ENCODE measurements around the gene ELOVL1. TPM values are rescaled to one million over a fixed set of nuclear protein-coding genes. Genes with fewer than 3 reads are reported as not detected.

Gene ELOVL1
- total RNA-seq, 2 donors from 2014 or later: 17.5 to 21.8 TPM

DNA sequence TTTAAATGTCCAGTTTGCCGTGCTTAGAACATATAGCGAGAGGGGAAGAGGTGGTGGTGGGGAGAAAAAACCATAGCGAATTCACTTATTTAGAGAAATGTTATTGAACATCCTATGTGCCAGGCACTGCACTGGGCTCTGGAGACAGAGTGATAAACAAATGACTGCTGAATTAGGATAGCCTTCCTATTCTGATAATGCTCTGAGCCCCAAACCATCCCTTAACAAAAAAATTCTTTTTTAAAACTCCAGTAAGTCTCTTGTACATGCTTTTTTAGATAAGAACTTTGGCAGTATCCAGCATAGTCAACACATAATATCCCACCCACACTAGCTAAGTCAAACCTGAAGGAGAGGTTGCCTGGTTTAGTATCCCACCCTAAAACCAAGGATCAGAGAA lies 30.4 kb upstream of the ELOVL1 start:
- Histone ChIP-seq H3K9me3 (no peaks in the 10 kb centered on the region), H3K4me1 (no peaks in the 10 kb centered on the region), H3K36me3 (replicated peaks in 1 of 2; ENCODE audit: insufficient read depth in 1 of 2, low read depth in 2 of 2) (peaks cover 0 to 1% of the 10 kb centered on the region in 2 donors), H3K4me3 (no peak overlapping the region), H3K27me3 (no peaks in the 10 kb centered on the region), H3K27ac (no peak overlapping the region)
- DNase-seq: no peak
- WGBS, 2 donors: 96 to 98% methylated on average over 3 of the region's 3 CpGs
- ATAC-seq: no peak
- TF ChIP-seq, protein P1, sequence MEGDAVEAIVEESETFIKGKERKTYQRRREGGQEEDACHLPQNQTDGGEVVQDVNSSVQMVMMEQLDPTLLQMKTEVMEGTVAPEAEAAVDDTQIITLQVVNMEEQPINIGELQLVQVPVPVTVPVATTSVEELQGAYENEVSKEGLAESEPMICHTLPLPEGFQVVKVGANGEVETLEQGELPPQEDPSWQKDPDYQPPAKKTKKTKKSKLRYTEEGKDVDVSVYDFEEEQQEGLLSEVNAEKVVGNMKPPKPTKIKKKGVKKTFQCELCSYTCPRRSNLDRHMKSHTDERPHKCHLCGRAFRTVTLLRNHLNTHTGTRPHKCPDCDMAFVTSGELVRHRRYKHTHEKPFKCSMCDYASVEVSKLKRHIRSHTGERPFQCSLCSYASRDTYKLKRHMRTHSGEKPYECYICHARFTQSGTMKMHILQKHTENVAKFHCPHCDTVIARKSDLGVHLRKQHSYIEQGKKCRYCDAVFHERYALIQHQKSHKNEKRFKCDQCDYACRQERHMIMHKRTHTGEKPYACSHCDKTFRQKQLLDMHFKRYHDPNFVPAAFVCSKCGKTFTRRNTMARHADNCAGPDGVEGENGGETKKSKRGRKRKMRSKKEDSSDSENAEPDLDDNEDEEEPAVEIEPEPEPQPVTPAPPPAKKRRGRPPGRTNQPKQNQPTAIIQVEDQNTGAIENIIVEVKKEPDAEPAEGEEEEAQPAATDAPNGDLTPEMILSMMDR (IDR thresholded peaks at IDR 0.05): no peak
- no peak for TF ChIP-seq POLR2A (IDR thresholded peaks at IDR 0.05)
- intact Hi-C loops (cut with DNase I): no loop called here

GRCh38 chr1:43396059-43396458 lies 28.2 kb upstream of the ELOVL1 start:
- TF ChIP-seq, protein P1 (IDR thresholded peaks at IDR 0.05): no peak
- TF ChIP-seq POLR2A (IDR thresholded peaks at IDR 0.05): no peak
- 26 to 47% methylated on average over 1 of the region's 1 CpG for WGBS, 2 donors
- no peak for ATAC-seq

GRCh38 chr1:43395523-43395922 lies 27.7 kb upstream of the ELOVL1 start:
- no peak for DNase-seq
- WGBS, 2 donors: 83 to 86% methylated on average over 4 of the region's 4 CpGs
- TF ChIP-seq, protein P1 (IDR thresholded peaks at IDR 0.05): no peak
- TF ChIP-seq POLR2A (IDR thresholded peaks at IDR 0.05): no peak
- no peak overlapping the region for H3K27ac ChIP-seq
- peaks cover 8% of the 10 kb centered on the region for H3K4me1 ChIP-seq
- H3K9me3 ChIP-seq: no peaks in the 10 kb centered on the region
- no peak overlapping the region for H3K4me3 ChIP-seq
- intact Hi-C loops (cut with DNase I): no loop called here
- no peaks in the 10 kb centered on the region for H3K27me3 ChIP-seq
- peaks cover 0 to 1% of the 10 kb centered on the region in 2 donors for H3K36me3 ChIP-seq (replicated peaks in 1 of 2; ENCODE audit: insufficient read depth in 1 of 2, low read depth in 2 of 2)
- ATAC-seq: no peak

More at GRCh38 chr1:43396059-43396458, 28.2 kb upstream of the ELOVL1 start:
- peaks cover 0 to 1% of the 10 kb centered on the region in 2 donors for H3K36me3 ChIP-seq (replicated peaks in 1 of 2; ENCODE audit: insufficient read depth in 1 of 2, low read depth in 2 of 2)
- no peak for DNase-seq
- no peaks in the 10 kb centered on the region for H3K9me3 ChIP-seq
- H3K27ac ChIP-seq: no peak overlapping the region
- no peak overlapping the region for H3K4me3 ChIP-seq
- H3K4me1 ChIP-seq: peaks cover 3% of the 10 kb centered on the region
- intact Hi-C loops (cut with DNase I): no loop called here
- H3K27me3 ChIP-seq: no peaks in the 10 kb centered on the region

GRCh38 chr1:43392702-43393101 lies 24.9 kb upstream of the ELOVL1 start:
- H3K9me3 ChIP-seq: no peaks in the 10 kb centered on the region
- ATAC-seq: no peak
- 50 to 68% methylated on average over 3 of the region's 3 CpGs for WGBS, 2 donors

More at GRCh38 chr1:43392702-43393101, 24.9 kb upstream of the ELOVL1 start:
- Histone ChIP-seq H3K27me3 (no peaks in the 10 kb centered on the region), H3K4me1 (peaks cover 24% of the 10 kb centered on the region), H3K27ac (no peak overlapping the region), H3K4me3 (no peak overlapping the region), H3K36me3 (replicated peaks in 1 of 2; ENCODE audit: insufficient read depth in 1 of 2, low read depth in 2 of 2) (peaks cover 0 to 1% of the 10 kb centered on the region in 2 donors)
- intact Hi-C loops (cut with DNase I): no loop called here
- no peak for DNase-seq
- TF ChIP-seq POLR2A (IDR thresholded peaks at IDR 0.05): no peak
- TF ChIP-seq, protein P1 (IDR thresholded peaks at IDR 0.05): no peak
